ENCODE data around the gene HOXD8.

HOXD8 gene

DNA sequence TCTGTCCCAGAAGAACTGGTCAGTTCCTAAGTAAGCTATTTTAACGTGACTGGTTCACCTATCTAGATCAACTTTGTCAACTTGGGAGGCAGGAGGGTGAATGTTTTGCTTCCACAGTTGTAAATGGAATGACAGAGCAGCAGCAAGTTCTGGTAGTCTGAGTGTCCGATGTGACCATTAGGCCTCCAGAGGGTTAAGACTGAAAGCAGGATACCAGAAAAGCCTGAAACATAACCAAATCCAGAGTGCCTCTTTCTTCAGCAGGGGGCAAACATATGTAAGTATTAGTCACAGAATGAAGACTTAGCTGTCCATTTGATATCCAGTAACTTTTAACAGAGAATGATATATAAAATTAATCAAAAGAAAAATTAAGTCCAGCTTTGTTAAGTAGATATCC, 36.8 kb downstream of the HOXD8 start:
- TF ChIP-seq, protein P1, sequence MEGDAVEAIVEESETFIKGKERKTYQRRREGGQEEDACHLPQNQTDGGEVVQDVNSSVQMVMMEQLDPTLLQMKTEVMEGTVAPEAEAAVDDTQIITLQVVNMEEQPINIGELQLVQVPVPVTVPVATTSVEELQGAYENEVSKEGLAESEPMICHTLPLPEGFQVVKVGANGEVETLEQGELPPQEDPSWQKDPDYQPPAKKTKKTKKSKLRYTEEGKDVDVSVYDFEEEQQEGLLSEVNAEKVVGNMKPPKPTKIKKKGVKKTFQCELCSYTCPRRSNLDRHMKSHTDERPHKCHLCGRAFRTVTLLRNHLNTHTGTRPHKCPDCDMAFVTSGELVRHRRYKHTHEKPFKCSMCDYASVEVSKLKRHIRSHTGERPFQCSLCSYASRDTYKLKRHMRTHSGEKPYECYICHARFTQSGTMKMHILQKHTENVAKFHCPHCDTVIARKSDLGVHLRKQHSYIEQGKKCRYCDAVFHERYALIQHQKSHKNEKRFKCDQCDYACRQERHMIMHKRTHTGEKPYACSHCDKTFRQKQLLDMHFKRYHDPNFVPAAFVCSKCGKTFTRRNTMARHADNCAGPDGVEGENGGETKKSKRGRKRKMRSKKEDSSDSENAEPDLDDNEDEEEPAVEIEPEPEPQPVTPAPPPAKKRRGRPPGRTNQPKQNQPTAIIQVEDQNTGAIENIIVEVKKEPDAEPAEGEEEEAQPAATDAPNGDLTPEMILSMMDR (conservative IDR thresholded peaks at IDR 0.05; ENCODE audit: low read depth, low read length): no peak

DNA sequence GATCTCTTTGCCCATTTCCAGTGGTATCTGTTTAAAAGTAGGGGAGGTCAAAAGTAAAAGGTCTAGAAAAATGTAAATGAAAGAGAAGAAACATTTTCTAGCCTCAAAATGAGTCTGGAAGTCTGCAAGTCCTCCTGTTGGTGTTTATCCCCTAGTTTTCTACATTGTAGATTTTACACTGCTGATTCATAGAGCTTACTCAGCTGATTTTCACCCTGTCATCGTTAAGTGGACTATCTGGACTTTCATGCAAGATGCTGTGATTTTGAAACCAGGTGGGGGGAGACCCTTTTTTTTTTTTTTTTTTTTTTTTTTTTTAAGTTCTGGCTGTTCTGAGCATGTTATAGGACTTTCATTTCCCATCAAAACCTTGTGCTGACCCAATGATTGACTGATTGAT, 37.9 kb downstream of the HOXD8 start:
- TF ChIP-seq, protein P1 (conservative IDR thresholded peaks at IDR 0.05; ENCODE audit: low read depth, low read length): no peak
- DNase-seq (ENCODE audit: low read depth): no peak
- no peak overlapping the region for H3K4me3 ChIP-seq (ENCODE audit: low read depth, low read length)

More for the DNA sequence above, 36.8 kb downstream of the HOXD8 start:
- H3K4me3 ChIP-seq (ENCODE audit: low read depth, low read length): no peak overlapping the region
- DNase-seq (ENCODE audit: low read depth): no peak

DNA sequence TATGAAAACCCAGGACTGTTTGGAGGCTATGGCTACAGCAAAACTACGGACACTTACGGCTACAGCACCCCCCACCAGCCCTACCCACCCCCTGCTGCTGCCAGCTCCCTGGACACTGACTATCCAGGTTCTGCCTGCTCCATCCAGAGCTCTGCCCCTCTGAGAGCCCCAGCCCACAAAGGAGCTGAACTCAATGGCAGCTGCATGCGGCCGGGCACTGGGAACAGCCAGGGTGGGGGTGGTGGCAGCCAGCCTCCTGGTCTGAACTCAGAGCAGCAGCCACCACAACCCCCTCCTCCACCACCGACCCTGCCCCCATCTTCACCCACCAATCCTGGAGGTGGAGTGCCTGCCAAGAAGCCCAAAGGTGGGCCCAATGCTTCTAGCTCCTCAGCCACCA, 39.7 kb downstream of the HOXD8 start:
- TF ChIP-seq, protein P1 (conservative IDR thresholded peaks at IDR 0.05; ENCODE audit: low read depth, low read length): no peak
- no peak overlapping the region for H3K4me3 ChIP-seq (ENCODE audit: low read depth, low read length)
- DNase-seq (ENCODE audit: low read depth): no peak

DNA sequence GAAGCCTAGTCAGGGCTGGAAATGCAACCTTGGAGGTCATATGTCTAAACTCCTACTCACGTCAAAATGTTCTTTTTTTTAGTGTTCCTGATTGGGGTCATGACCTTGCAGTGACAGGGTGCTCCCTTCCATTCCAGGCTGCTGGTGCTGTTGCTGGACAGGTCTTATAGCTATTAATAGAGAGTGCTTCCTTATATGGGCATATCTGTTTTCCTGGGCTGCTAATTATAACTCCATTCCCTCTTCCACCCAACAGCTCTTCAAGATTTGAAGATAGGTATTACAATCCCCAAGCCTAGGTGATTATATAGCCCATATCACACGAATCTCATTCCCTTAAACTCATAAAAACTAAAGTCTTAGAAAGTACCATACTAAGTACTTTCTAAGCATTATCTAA, 40.2 kb downstream of the HOXD8 start:
- DNase-seq (ENCODE audit: low read depth): no peak
- TF ChIP-seq, protein P1 (conservative IDR thresholded peaks at IDR 0.05; ENCODE audit: low read depth, low read length): no peak
- no peak overlapping the region for H3K4me3 ChIP-seq (ENCODE audit: low read depth, low read length)

DNA sequence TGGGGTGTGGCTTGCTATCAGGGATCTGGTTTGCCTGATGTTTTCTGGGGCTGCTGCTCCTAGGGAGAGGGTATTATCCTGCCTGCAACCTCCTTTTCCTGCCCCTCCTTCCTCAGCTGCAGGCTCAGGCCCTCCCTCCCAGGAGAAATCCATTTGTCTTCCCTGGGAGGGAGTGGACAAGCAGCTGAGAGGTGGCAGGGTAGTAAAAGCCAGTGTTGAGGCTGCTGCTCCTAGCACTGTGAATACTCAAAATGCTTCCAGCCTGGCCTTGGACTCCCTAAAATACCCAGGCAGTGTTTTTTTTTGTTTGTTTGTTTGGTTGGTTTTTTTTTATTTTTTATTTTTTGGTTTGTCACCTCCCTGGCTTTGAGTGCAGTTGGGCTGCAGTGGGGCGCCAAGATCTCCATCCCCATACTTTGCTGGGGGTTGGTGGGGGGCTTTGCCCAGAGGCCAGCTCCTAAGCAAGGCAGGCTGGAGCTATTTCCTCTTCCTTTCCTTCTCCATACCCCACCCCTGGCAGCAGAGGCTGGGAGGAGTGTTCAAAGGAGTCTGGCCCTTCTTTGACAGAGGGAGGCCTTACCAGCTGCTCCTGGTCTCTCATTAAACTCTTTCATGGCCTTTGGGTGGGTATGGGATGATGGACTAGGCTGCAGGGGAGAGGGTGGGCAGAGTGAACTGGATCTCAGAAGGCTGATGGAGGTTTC, 41.2 kb downstream of the HOXD8 start:
- TF ChIP-seq, protein P1 (conservative IDR thresholded peaks at IDR 0.05; ENCODE audit: low read depth, low read length): no peak
- DNase-seq (ENCODE audit: low read depth): no peak
- H3K4me3 ChIP-seq (ENCODE audit: low read depth, low read length): no peak overlapping the region

DNA sequence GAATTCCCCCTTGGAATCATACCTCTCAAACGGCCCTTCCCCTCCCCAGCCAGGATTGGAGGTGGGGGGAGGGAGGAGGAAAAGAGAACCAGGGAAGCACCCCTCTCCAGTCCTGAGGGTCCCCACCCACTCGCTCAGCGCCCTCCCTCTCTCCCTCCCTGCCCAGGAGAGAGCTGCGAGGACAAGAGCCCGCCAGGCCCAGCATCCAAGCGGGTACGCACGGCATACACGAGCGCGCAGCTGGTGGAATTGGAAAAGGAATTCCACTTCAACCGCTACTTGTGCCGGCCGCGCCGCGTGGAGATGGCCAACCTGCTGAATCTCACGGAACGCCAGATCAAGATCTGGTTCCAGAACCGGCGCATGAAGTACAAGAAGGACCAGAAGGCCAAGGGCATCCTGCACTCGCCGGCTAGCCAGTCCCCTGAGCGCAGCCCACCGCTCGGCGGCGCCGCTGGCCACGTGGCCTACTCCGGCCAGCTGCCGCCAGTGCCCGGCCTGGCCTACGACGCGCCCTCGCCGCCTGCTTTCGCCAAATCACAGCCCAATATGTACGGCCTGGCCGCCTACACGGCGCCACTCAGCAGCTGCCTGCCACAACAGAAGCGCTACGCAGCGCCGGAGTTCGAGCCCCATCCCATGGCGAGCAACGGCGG, 42.0 kb downstream of the HOXD8 start:
- TF ChIP-seq, protein P1 (conservative IDR thresholded peaks at IDR 0.05; ENCODE audit: low read depth, low read length): no peak
- DNase-seq (ENCODE audit: low read depth): no peak

More for the DNA sequence above, 42.0 kb downstream of the HOXD8 start:
- no peak overlapping the region for H3K4me3 ChIP-seq (ENCODE audit: low read depth, low read length)

All from choroid plexus epithelial cell (primary cell).